Limb (tissue), 2 donors: ENCODE data around the gene HTRA1.

Experiments used
- DNase-seq, 2 donors: peaks; one replicate each; pipeline ENCODE4 v3.0.0-alpha.2; 2016; ENCODE audit errors: extremely low spot score in 2 of 2

The HTRA1 gene

DNA sequence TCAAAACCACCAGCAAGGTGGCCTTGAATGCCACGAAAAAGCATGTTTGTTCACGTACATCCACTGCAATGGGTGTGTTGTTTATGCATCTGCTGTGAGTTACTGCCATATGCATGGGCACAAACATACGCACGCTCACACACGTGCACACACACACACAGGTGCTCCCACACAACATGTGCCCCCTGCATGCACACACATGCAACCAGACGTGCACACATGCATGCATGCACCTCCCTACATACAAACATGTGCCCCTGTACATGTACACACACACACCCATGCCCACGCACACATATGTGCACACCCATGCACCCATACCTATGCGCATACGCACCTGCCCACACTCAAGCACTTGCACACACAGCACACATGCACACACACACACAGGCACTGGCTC lies 89.1 kb downstream of the HTRA1 start:
- no peak for DNase-seq

DNA sequence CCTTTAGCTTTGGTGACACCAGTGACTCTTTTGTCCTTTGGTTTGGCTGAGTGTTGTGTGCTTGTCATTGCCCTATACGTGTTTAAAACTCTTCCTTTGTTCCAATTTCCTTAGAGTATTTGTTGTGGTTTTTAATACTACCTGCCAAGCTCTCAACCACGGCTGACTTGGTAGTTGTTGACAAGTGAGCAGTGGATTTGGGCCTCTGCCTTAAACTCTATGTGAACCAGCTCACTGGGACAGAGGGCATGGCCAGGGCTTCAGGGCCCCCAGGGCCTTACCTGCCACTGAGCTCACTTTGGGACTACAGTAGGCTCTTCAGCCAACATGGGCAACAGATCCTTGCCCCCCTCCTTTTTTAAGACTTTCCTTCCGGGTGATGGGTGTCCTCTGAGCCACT lies 89.6 kb downstream of the HTRA1 start:
- DNase-seq, result no peak

DNA sequence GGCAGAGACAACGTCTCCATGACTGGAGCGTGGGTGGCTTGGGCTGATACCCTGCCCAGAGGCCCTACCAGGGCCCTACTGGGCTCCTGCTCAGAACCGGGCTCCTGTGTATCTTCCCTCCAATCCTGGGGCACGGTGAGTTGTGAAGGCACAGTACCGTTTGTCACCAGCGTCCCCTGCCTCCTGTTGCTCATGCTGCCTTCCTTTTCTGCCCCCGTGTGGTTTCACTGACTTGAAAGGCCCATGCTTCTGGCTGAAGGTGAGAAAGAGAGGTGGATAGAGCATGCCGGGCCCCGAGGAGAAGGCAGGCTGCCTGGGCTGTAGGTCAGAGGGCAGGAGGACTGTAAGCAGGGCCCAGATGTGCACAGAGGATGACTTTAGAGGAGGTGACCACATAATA lies 90.1 kb downstream of the HTRA1 start:
- no peak for DNase-seq

DNA sequence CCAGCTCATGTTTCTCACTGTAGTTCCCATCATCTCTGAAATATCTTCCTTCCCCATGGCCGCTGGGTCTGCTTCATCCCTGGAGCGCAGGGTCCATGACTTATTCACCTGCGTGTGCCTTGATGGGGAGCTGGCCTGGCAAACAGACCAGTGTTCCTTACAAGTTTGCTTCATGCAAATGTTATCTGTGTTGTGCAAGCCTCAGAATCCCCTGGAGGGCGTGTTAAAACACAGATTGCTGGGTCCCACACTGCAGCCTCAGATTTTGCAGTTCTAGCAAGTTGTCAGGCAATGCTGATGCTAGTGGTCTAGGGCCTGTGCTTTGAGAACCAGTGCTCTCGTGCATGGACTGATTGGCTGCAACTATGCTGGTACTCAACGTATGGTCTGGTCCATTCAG lies 92.0 kb downstream of the HTRA1 start:
- DNase-seq, result no peak

DNA sequence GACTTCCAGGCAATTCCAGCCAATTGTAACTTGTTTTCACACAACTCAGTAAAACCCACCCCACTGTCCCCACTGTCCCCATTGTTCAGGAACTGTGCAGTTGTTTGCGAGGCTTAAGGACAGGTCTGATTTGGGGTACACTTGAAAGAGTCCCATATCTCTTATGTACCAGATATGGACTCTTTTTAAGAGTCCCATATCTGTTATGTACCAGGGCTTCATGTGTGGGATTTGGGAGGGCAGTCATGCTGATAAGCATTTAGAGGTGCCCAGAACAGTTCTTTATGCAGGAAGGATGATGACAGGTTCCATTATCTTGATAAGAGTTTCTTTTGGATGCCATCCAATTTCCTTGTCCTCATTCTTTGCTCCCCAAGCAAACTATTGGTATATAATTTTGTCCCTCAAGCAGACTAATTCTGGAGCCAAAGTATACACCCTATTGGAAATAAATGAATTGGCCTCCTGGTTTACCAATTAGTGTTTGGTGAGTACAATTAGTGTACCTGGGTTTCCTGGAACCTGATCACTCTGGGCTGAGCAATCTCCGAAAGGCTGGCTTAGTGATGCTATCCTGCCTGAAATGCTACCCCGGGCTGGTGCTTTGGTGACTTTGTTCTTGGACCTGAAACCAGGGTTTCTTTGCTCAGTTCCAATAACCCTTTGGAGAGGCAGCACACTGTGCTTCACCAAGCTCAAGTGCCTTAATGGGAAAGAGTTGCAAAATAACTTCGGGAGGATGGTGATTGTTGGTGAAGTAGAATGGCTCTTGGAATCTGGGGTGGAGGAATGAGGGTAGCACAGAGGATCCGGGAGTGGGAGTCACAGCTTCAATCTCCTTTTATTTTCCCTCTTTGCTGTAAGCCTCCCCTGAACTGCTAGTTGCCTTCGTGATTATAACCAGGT lies 93.0 kb downstream of the HTRA1 start:
- no peak for DNase-seq

DNA sequence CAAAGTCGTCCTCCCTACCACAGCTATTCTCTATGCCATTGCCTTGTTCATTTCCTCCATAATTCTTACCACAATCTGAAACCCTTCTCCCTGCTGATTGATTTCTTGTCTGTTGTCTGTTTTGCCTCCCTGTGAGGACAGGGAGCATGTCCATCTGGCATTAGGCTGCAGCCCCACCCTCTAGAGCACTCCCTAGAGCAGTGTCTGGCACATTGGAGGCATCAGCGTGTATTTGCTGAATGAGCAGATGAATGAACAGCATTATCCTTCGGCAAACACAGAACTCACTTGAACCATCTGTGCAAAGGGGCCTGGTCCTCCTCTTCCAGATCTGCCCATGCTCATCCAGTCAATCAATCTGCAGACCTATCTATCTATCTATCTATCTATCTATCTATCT lies 94.1 kb downstream of the HTRA1 start:
- DNase-seq, result no peak

DNA sequence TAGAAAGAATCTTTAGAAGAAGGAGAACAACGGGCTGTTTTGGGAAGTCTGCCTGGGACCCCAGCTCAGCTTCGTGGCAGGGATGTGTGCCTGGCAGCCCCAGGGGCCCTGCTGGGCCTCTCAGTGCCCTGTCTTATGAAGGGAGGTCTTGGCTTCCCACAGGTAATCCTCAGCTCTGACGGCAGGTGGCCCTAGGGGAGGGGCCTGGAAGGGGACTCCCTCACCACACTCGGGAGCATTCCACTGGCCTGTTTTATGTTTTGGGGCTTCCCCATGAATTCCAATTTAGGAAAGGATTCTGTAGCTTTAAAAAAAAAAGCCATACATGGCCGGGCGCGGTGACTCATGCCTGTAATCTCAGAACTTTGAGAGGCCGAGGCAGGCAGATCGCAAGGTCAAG lies 96.2 kb downstream of the HTRA1 start:
- no peak for DNase-seq

DNA sequence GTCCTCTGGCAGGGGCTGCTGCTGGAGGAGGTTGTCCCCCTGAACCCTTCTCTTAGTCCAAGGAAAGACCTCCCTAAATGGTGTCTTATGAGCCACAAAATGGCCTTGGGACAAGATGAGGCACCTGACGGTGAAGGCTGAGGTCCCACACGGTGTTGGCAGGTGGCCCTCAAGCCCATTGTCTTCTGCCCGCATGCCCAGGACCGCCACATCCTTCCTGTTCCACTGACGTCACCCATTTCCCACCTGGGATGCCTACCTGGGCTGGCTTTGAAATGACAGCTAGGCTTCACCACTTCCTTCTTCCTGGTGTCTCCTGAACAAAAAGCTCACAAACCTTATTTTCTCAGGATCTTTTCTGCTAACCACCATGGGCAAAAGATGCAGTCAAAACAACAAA lies 97.1 kb downstream of the HTRA1 start:
- no peak for DNase-seq

DNA sequence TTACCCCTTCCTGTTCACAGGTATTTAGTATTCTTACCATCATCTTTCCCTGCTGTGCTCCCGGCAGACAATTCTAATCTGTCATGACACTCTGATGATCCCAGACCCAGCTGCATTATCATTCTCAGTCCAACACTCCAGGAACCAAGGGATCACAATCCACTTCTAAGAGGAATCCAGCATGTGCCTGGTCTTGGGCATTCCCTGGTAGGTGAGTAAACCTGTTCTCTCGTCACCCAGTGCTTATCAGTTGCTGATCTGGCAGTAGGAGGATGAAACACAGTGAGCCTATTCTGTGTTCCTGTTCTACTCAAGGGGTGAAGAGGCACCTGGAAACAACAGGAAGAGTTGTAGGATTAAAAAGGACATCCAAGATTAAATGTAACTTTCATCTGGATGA lies 97.9 kb downstream of the HTRA1 start:
- no peak for DNase-seq

DNA sequence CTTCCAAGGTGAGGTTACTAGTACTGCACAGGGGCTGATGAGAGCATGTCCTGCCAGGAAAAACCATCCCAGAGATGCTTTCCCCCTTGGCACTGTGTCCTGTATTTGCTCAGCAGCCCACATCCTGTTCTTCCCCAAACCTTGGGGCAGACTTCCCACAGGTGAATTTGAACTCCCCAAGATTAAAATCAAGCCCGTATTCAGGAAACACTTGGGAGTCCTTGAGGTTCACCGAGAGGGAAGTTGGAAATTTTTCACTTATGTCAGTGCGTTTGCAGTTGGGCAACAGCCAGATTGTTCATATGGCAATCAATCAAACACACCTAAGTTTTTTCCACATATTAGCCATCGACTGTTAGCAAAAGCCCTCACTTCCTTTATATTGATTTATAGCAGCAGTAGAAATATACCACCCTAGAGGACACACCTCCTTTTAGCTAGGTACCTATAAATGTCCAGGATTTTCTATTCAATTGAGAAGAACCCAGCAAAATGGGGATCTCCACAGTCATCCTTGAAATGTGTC lies 99.0 kb downstream of the HTRA1 start, which contains the start of gene DMBT1:
Gene DMBT1 (plus strand): TSS at position 476 of the 526 bp plus-strand sequence. CDS start 17 bp downstream, at position 493.
- DNase-seq, result peak in 1 of 2 donors; percentile 10

DNA sequence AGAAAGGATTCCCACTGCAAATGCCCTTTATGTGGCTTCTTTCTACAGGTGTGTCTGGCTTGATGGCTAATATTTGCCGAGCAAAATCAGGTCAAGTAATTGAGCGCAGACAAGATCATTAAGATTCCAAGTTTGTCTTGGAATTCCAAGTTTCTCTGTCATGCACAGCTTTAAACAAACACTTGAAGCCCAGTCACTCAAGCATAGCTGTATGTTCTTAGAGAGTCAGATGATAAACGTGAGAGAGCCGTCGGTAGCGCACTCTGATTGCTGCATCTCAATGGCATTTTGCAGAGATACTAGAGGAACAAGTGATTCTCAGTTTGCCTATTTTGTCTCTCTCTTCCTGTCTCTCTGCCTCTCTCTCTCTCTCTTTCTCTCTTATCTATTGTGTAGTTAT lies 99.9 kb downstream of the HTRA1 start:
- DNase-seq, result no peak

DNA sequence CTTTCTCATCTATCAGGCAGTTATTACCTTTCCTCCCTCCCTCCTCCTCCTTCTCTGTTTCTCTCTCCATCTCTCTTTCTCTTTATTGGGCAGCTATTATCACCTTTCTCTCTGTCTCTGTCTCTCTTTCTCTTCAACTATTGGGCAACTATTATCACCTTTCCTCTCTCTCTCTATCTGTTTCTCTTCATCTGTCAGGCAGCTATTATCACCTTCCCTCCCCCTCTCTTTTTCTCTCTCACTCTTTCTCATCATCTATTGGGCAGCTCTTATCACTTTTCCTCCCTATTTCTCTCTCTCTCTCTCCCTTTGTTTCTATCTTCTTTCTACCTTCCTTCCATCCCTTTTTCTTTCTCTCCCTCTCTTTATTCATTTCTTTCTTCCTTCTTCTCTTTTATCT lies 100.4 kb downstream of the HTRA1 start:
- no peak for DNase-seq
